ENCODE results near the gene PRR5L. TPM values are rescaled to one million over a fixed set of nuclear protein-coding genes. Genes with fewer than 3 reads are reported as not detected.

Gene PRR5L
- total and polyA plus RNA-seq, 2 experiments from 2014 or later: 3.1 to 7.5 TPM

- Histone ChIP-seq H3K36me3 (replicated peaks; ENCODE audit: insufficient read depth, low read depth) (no peaks in the 10 kb centered on the region), H3K9me3 (ENCODE audit: low read depth) (no peaks in the 10 kb centered on the region), H3K9me2 (replicated peaks; ENCODE audit: insufficient read depth) (no peaks in the 10 kb centered on the region), H3K27ac (no peak overlapping the region), H3K4me2 (no peak overlapping the region), H3K27me3 (no peaks in the 10 kb centered on the region), H4K20me1 (ENCODE audit: insufficient read depth, poor library complexity, severe bottlenecking) (no peaks in the 10 kb centered on the region), H3K79me2 (no peaks in the 10 kb centered on the region), H2AFZ (no peak overlapping the region), H3K4me3 (no peak overlapping the region), H3K4me1 (ENCODE audit: insufficient read depth) (peaks cover 13% of the 10 kb centered on the region)
- no peak for DNase-seq (ENCODE audit: low spot score)
- WGBS (ENCODE audit: low lambda C conversion rate, missing lambda C conversion rate): 77% methylated on average over 10 of the region's 10 CpGs
- TF ChIP-seq EZH2 (IDR thresholded peaks at IDR 0.05; ENCODE audit: borderline replicate concordance) (no peak), EZH2phosphoT487 (IDR thresholded peaks at IDR 0.05; ENCODE audit: low read depth, severe bottlenecking, unreplicated experiment) (no peak), CTCF (IDR thresholded peaks at IDR 0.05; ENCODE audit: poor library complexity) (no peak)
Measured at GRCh38 chr11:36460220-36460619, 164.1 kb downstream of the PRR5L start.

GRCh38 chr11:36462321-36462720 lies 166.2 kb downstream of the PRR5L start:
- Histone ChIP-seq H3K27me3 (no peaks in the 10 kb centered on the region), H3K9me2 (replicated peaks; ENCODE audit: insufficient read depth) (no peaks in the 10 kb centered on the region), H3K4me2 (no peak overlapping the region), H4K20me1 (ENCODE audit: insufficient read depth, poor library complexity, severe bottlenecking) (no peaks in the 10 kb centered on the region), H2AFZ (no peak overlapping the region), H3K36me3 (replicated peaks; ENCODE audit: insufficient read depth, low read depth) (no peaks in the 10 kb centered on the region), H3K27ac (no peak overlapping the region), H3K4me3 (no peak overlapping the region), H3K4me1 (ENCODE audit: insufficient read depth) (no peaks in the 10 kb centered on the region), H3K79me2 (no peaks in the 10 kb centered on the region), H3K9me3 (ENCODE audit: low read depth) (no peaks in the 10 kb centered on the region)
- no peak for DNase-seq (ENCODE audit: low spot score)
- 95% methylated on average over 15 of the region's 15 CpGs for WGBS (ENCODE audit: low lambda C conversion rate, missing lambda C conversion rate)
- TF ChIP-seq CTCF (IDR thresholded peaks at IDR 0.05; ENCODE audit: poor library complexity) (no peak), EZH2 (IDR thresholded peaks at IDR 0.05; ENCODE audit: borderline replicate concordance) (no peak), EZH2phosphoT487 (IDR thresholded peaks at IDR 0.05; ENCODE audit: low read depth, severe bottlenecking, unreplicated experiment) (no peak)

- H3K27ac ChIP-seq: no peak overlapping the region
- no peaks in the 10 kb centered on the region for H3K36me3 ChIP-seq (replicated peaks; ENCODE audit: insufficient read depth, low read depth)
- no peaks in the 10 kb centered on the region for H3K9me3 ChIP-seq (ENCODE audit: low read depth)
- no peaks in the 10 kb centered on the region for H3K9me2 ChIP-seq (replicated peaks; ENCODE audit: insufficient read depth)
- no peak for DNase-seq (ENCODE audit: low spot score)
- H2AFZ ChIP-seq: no peak overlapping the region
- no peaks in the 10 kb centered on the region for H3K79me2 ChIP-seq
- 42% methylated on average over 3 of the region's 3 CpGs for WGBS (ENCODE audit: low lambda C conversion rate, missing lambda C conversion rate)
- no peak overlapping the region for H3K4me3 ChIP-seq
- no peaks in the 10 kb centered on the region for H3K4me1 ChIP-seq (ENCODE audit: insufficient read depth)
- no peaks in the 10 kb centered on the region for H4K20me1 ChIP-seq (ENCODE audit: insufficient read depth, poor library complexity, severe bottlenecking)
- TF ChIP-seq CTCF (IDR thresholded peaks at IDR 0.05; ENCODE audit: poor library complexity): no peak
- no peak for TF ChIP-seq EZH2 (IDR thresholded peaks at IDR 0.05; ENCODE audit: borderline replicate concordance)
- no peak for TF ChIP-seq EZH2phosphoT487 (IDR thresholded peaks at IDR 0.05; ENCODE audit: low read depth, severe bottlenecking, unreplicated experiment)
- H3K4me2 ChIP-seq: no peak overlapping the region
- no peaks in the 10 kb centered on the region for H3K27me3 ChIP-seq
Measured at GRCh38 chr11:36463781-36464180, 167.7 kb downstream of the PRR5L start.

GRCh38 chr11:36464720-36465119 lies 168.6 kb downstream of the PRR5L start:
- Histone ChIP-seq H3K27ac (no peak overlapping the region), H3K36me3 (replicated peaks; ENCODE audit: insufficient read depth, low read depth) (no peaks in the 10 kb centered on the region), H3K9me2 (replicated peaks; ENCODE audit: insufficient read depth) (no peaks in the 10 kb centered on the region), H4K20me1 (ENCODE audit: insufficient read depth, poor library complexity, severe bottlenecking) (no peaks in the 10 kb centered on the region), H3K79me2 (no peaks in the 10 kb centered on the region), H3K4me2 (no peak overlapping the region), H3K4me3 (no peak overlapping the region), H3K4me1 (ENCODE audit: insufficient read depth) (no peaks in the 10 kb centered on the region), H3K27me3 (no peaks in the 10 kb centered on the region), H3K9me3 (ENCODE audit: low read depth) (no peaks in the 10 kb centered on the region), H2AFZ (no peak overlapping the region)
- TF ChIP-seq EZH2 (IDR thresholded peaks at IDR 0.05; ENCODE audit: borderline replicate concordance): no peak
- no peak for TF ChIP-seq CTCF (IDR thresholded peaks at IDR 0.05; ENCODE audit: poor library complexity)
- TF ChIP-seq EZH2phosphoT487 (IDR thresholded peaks at IDR 0.05; ENCODE audit: low read depth, severe bottlenecking, unreplicated experiment): no peak
- WGBS (ENCODE audit: low lambda C conversion rate, missing lambda C conversion rate): 50% methylated on average over 3 of the region's 3 CpGs
- no peak for DNase-seq (ENCODE audit: low spot score)
